K562 (cell line): ENCODE results near the gene NYNRIN. TPM values are rescaled to one million over a fixed set of nuclear protein-coding genes. Genes with fewer than 3 reads are reported as not detected.

ENCODE experiments used
- BRD4 ChIP-seq: fragments of 200-600 bp; sonication (generic); IDR thresholded peaks from 2 replicates; pipeline ENCODE4 v1.6.1; 2017; ENCODE audit warnings: inconsistent platforms
- CREM ChIP-seq: IDR thresholded peaks from 2 replicates; pipeline ENCODE4 v1.6.1; 2014; ENCODE audit warnings: antibody characterized with exemption, low read depth
- CTCFL ChIP-seq: IDR thresholded peaks from 2 replicates; pipeline ENCODE4 v1.6.1; 2011; ENCODE audit warnings: borderline replicate concordance, low read depth, mild to moderate bottlenecking, moderate library complexity, low read length; ENCODE audit not compliant: insufficient read depth, poor library complexity, severe bottlenecking
- FOXJ3 ChIP-seq: sonication (generic); formaldehyde crosslinking; IDR thresholded peaks from 2 replicates; pipeline ENCODE4 v1.4.0; 2020; ENCODE audit warnings: mild to moderate bottlenecking, missing genetic modification reagents
- HOMEZ ChIP-seq: fragments of 250-450 bp; sonication (Bioruptor Pico); IDR thresholded peaks from 2 replicates; pipeline ENCODE4 v1.4.0; 2020; ENCODE audit warnings: mild to moderate bottlenecking, moderate library complexity
- JUNB ChIP-seq: fragments of 450-650 bp; formaldehyde crosslinking; conservative IDR thresholded peaks from 2 replicates; pipeline ENCODE4 v1.4.0; 2020; ENCODE audit warnings: mild to moderate bottlenecking
- KAT7 ChIP-seq: sonication (generic); formaldehyde crosslinking; IDR thresholded peaks from 2 replicates; pipeline ENCODE4 v1.8.0; 2022; ENCODE audit warnings: missing genetic modification reagents, mild to moderate bottlenecking, borderline replicate concordance
- KLF16 ChIP-seq: IDR thresholded peaks from 2 replicates; pipeline ENCODE4 v1.6.1; 2016; ENCODE audit warnings: antibody characterized with exemption
- MAX ChIP-seq: sonication (generic); formaldehyde crosslinking; IDR thresholded peaks from 2 replicates; pipeline ENCODE4 v1.9.0; 2022; ENCODE audit warnings: mild to moderate bottlenecking, missing genetic modification reagents
- MCM2 ChIP-seq: fragments of 450-650 bp; IDR thresholded peaks from 2 replicates; pipeline ENCODE4 v1.6.1; 2017; ENCODE audit warnings: low read depth, mild to moderate bottlenecking
- NRF1 ChIP-seq, 2 experiments: fragments of 450-650 bp; IDR thresholded peaks in 1 of 2; conservative IDR thresholded peaks in 1 of 2; 2 replicates each; pipeline ENCODE4 v1.6.1; 2014; ENCODE audit warnings: mild to moderate bottlenecking in 2 of 2
- RREB1 ChIP-seq: fragments of 250-450 bp; sonication (Bioruptor Pico); IDR thresholded peaks from 2 replicates; pipeline ENCODE4 v1.4.0; 2020
- SIN3A ChIP-seq, 2 experiments: fragments of 150-350 bp in 1 of 2; IDR thresholded peaks; 2 replicates each; pipeline ENCODE4 v1.6.1; 2011 to 2016; ENCODE audit warnings: borderline replicate concordance in 2 of 2, low read depth in 2 of 2, low read length in 2 of 2, mild to moderate bottlenecking in 2 of 2, moderate library complexity in 2 of 2; ENCODE audit not compliant: control insufficient read depth in 1 of 2
- SMC3 ChIP-seq: conservative IDR thresholded peaks from 2 replicates; pipeline ENCODE4 v1.6.1; 2011; ENCODE audit warnings: low read depth, low read length, improper control_type of control experiment; ENCODE audit not compliant: insufficient read depth
- TCF7 ChIP-seq: sonication (generic); IDR thresholded peaks from 2 replicates; pipeline ENCODE4 v1.6.1; 2016; ENCODE audit warnings: antibody characterized with exemption, borderline replicate concordance
- ZNF165 ChIP-seq: fragments of 250-450 bp; sonication (Bioruptor Pico); IDR thresholded peaks from 2 replicates; pipeline ENCODE4 v1.4.0; 2020; ENCODE audit warnings: borderline replicate concordance
- ZNF75A ChIP-seq: fragments of 450-650 bp; formaldehyde crosslinking; IDR thresholded peaks from 2 replicates; pipeline ENCODE4 v1.4.0; 2020; ENCODE audit warnings: mild to moderate bottlenecking
- polyA plus RNA-seq, 8 experiments: library from polyadenylated mRNA; depleted of rRNA in 4 of 8; stranded (reverse) in 5 of 8; unstranded in 3 of 8; fragments of >200 nt; fragmentation: Nextera tagmentation in 2 of 8; fragmentation: Illumina TruSeq in 1 of 8; extraction: Ambion mirVana in 2 of 8; extraction: Trizol in 1 of 8; gene quantifications; 2 replicates each; pipeline versions ENCODE4 v1.2.1 to v1.2.3, GENCODE V29; 2011 to 2014; ENCODE audit warnings: inconsistent platforms in 1 of 8, missing spikeins in 1 of 8
- total RNA-seq, 7 experiments: library from RNA; depleted of rRNA in 6 of 7; stranded (reverse); fragments of >200 nt in 6 of 7; fragmentation: Illumina TruSeq in 2 of 7; extraction: Trizol in 2 of 7; gene quantifications; 2 replicates each; pipeline versions ENCODE4 v1.2.1 to v1.2.3, GENCODE V29; 2011 to 2021; ENCODE audit warnings: low replicate concordance in 1 of 7

NYNRIN gene
- total and polyA plus RNA-seq, 9 of the 15 experiments (the other 6 are each of a cell fraction or from before 2014, with no cell fraction given): 0.04 to 1.2 (median 0.28) TPM

GRCh38 chr14:24442240-24443052 lies 43.6 kb downstream of the NYNRIN start, which contains the start of gene SDR39U1 (continued):
- no peak for TF ChIP-seq CTCFL
- no peak for TF ChIP-seq JUNB (CRISPR knock-in tag)
- TF ChIP-seq MAX (CRISPR knock-in tag): peak; percentile 38; the same call in 1 of the 2 replicates
- TF ChIP-seq SIN3A (IDR thresholded peaks at IDR 0.05; ENCODE audit: borderline replicate concordance in 2 of 2, control insufficient read depth in 1 of 2, low read depth in 2 of 2, low read length in 2 of 2): peak in 1 of 2 experiments; percentile 38; a peak in 2 of 4 replicates
- TF ChIP-seq KLF16: no peak
- no peak for TF ChIP-seq RREB1
- no peak for TF ChIP-seq MCM2
- TF ChIP-seq HOMEZ (CRISPR knock-in tag): no peak
- no peak for TF ChIP-seq TCF7
- no peak for TF ChIP-seq KAT7
- no peak for TF ChIP-seq ZNF165 (CRISPR knock-in tag)
- TF ChIP-seq CREM: peak; percentile 94
- no peak for TF ChIP-seq SMC3
- no peak for TF ChIP-seq FOXJ3 (CRISPR knock-in tag)
- peak; percentile 96 to 97 for TF ChIP-seq NRF1 (conservative IDR thresholded peaks at IDR 0.05 in 1 of 2, IDR thresholded peaks at IDR 0.05 in 1 of 2)
- TF ChIP-seq BRD4: no peak
- TF ChIP-seq ZNF75A (CRISPR knock-in tag): no peak
